HG02642 (cell line): ENCODE data around the gene KDM5A.
"Not testable (repeated sequence)": the region's sequence is repeated elsewhere in the genome, so short reads cannot be mapped to it uniquely, and the experiment has no call there.

Experiments
- ATAC-seq: cut with Tn5 transposase; IDR thresholded peaks from one replicate; pipeline ENCODE4 v1.9.1; 2021; ENCODE audit warnings: mild to moderate bottlenecking; ENCODE audit not compliant: unreplicated experiment, poor library complexity

The KDM5A gene

GRCh38 chr12:243381-243780 is 145.7 kb downstream of the KDM5A start:
- ATAC-seq, result no peak

- ATAC-seq, result no peak
These were observed 146.6 kb downstream of the KDM5A start for GRCh38 chr12:242496-242895.

GRCh38 chr12:241266-241665 is 147.9 kb downstream of the KDM5A start:
- no peak for ATAC-seq

GRCh38 chr12:240566-240965 is 148.6 kb downstream of the KDM5A start:
- ATAC-seq, result no peak

- ATAC-seq, result no peak
These were observed 150.3 kb downstream of the KDM5A start for GRCh38 chr12:238736-239398.

- no peak for ATAC-seq
These were observed 151.0 kb downstream of the KDM5A start for GRCh38 chr12:238116-238515.

GRCh38 chr12:237026-237815 is 151.9 kb downstream of the KDM5A start:
- ATAC-seq, result no peak

- no peak for ATAC-seq
These were observed 152.7 kb downstream of the KDM5A start for GRCh38 chr12:236445-236844.

GRCh38 chr12:235967-236366 is 153.2 kb downstream of the KDM5A start:
- not testable (repeated sequence) for ATAC-seq

GRCh38 chr12:234891-235415 is 154.2 kb downstream of the KDM5A start:
- no peak for ATAC-seq

- no peak for ATAC-seq
These were observed 155.1 kb downstream of the KDM5A start for GRCh38 chr12:234019-234418.

GRCh38 chr12:233615-233968 is 155.5 kb downstream of the KDM5A start:
- ATAC-seq, result no peak

- ATAC-seq, result no peak
These were observed 156.1 kb downstream of the KDM5A start for GRCh38 chr12:232731-233614.

GRCh38 chr12:230925-231671 is 158.0 kb downstream of the KDM5A start:
- ATAC-seq, result no peak
